OCI-LY7 (cell line): ENCODE data around the gene FGFRL1. TPM values are rescaled to one million over a fixed set of nuclear protein-coding genes. Genes with fewer than 3 reads are reported as not detected.

Source experiments
- BruUV-seq: library from RNA; stranded (reverse); fragments of 400-500 nt; replicated peaks from 2 replicates; lab custom pipeline; 2021; lab: Mats Ljungman, UMichigan
- CTCF ChIA-PET: fragments of 300-600 bp; sonication (Branson Sonifier 250); formaldehyde crosslinking; loops from one replicate; lab custom pipeline; 2022; ENCODE audit warnings: antibody characterized with exemption; ENCODE audit not compliant: unreplicated experiment; lab: Charles Lee
- POLR2A ChIA-PET: fragments of 300-600 bp; sonication (Branson Sonifier 250); formaldehyde crosslinking; loops from one replicate; lab custom pipeline; 2022; ENCODE audit warnings: antibody characterized with exemption; lab: Charles Lee
- DNase-seq: peaks from one replicate; pipeline ENCODE4 v3.0.0-alpha.2; 2015; ENCODE audit warnings: low spot score
- H2AFZ ChIP-seq: fragments of 200-600 bp; sonication (generic), shearing (Covaris generic); 2 replicates; pipeline ENCODE4 v1.6.1; 2014; ENCODE audit warnings: mild to moderate bottlenecking, antibody characterized with exemption, low read length, moderate library complexity
- H3K27ac ChIP-seq: fragments of 200-600 bp; sonication (generic); 2 replicates; pipeline ENCODE4 v1.5.1; 2014; ENCODE audit warnings: mixed run types, low read depth, mild to moderate bottlenecking, moderate library complexity, low read length, inconsistent platforms; ENCODE audit not compliant: poor library complexity, severe bottlenecking
- H3K36me3 ChIP-seq: fragments of 200-600 bp; sonication (generic); 2 replicates; pipeline ENCODE4 v1.6.1; 2014; ENCODE audit warnings: mild to moderate bottlenecking, antibody characterized with exemption, low read length, moderate library complexity, mixed read lengths; ENCODE audit not compliant: insufficient read depth
- H3K4me1 ChIP-seq: fragments of 200-600 bp; sonication (generic); 2 replicates; pipeline ENCODE4 v1.5.1; 2014; ENCODE audit warnings: mild to moderate bottlenecking, low read length; ENCODE audit not compliant: insufficient read depth, poor library complexity, severe bottlenecking
- H3K4me2 ChIP-seq: fragments of 200-600 bp; sonication (generic); 2 replicates; pipeline ENCODE4 v1.6.1; 2014; ENCODE audit warnings: mild to moderate bottlenecking, low read length
- H3K4me3 ChIP-seq: fragments of 200-600 bp; sonication (generic); 2 replicates; pipeline ENCODE4 v1.5.1; 2014; ENCODE audit warnings: mild to moderate bottlenecking, low read depth, low read length; ENCODE audit not compliant: poor library complexity, severe bottlenecking
- H3K79me2 ChIP-seq: fragments of 200-600 bp; sonication (generic); 2 replicates; pipeline ENCODE4 v1.6.1; 2016; ENCODE audit warnings: low read depth, mild to moderate bottlenecking, low read length, moderate library complexity, mixed read lengths; ENCODE audit not compliant: insufficient read depth
- H3K9me2 ChIP-seq: fragments of 200-600 bp; sonication (generic); 2 replicates; pipeline ENCODE4 v1.6.1; 2016; ENCODE audit warnings: mild to moderate bottlenecking, low read length, mixed read lengths; ENCODE audit not compliant: insufficient read depth
- H3K9me3 ChIP-seq: fragments of 200-600 bp; sonication (generic); 2 replicates; pipeline ENCODE4 v1.6.1; 2014; ENCODE audit warnings: mild to moderate bottlenecking, mixed run types, low read length, mixed read lengths
- H4K20me1 ChIP-seq: fragments of 200-600 bp; sonication (generic); 2 replicates; pipeline ENCODE4 v1.6.1; 2014; ENCODE audit warnings: mild to moderate bottlenecking, antibody characterized with exemption, low read length, moderate library complexity, mixed read lengths; ENCODE audit not compliant: insufficient read depth
- EZH2phosphoT487 ChIP-seq: fragments of 200-600 bp; sonication (generic); IDR thresholded peaks from 2 replicates; pipeline ENCODE4 v1.6.1; 2018; ENCODE audit warnings: low read depth, borderline replicate concordance, mild to moderate bottlenecking, mixed run types, antibody characterized with exemption, low read length, moderate library complexity, mixed read lengths
- intact Hi-C: fragments of 100-400 bp; cut with micrococcal nuclease; formaldehyde crosslinking; loops from one replicate; pipeline ENCODE4 v1.10.0; 2022; ENCODE audit not compliant: unreplicated experiment
- total RNA-seq, 2 experiments: library from RNA; depleted of rRNA in 1 of 2; stranded (reverse); fragments of >200 nt in 1 of 2; shearing (Covaris generic) in 1 of 2; gene quantifications; 2 replicates each; pipeline ENCODE4 v1.2.3, GENCODE V29; 2014 to 2022
- TF ChIP-seq, protein P1 (sequence below): fragments of 200-600 bp; sonication (generic); conservative IDR thresholded peaks from 2 replicates; pipeline ENCODE4 v1.5.1; 2014; ENCODE audit warnings: mild to moderate bottlenecking, antibody characterized with exemption, low read length, moderate library complexity, mixed read lengths

The FGFRL1 gene
- total RNA-seq, 2 experiments from 2014 or later = 1.4 to 2.7 TPM

DNA sequence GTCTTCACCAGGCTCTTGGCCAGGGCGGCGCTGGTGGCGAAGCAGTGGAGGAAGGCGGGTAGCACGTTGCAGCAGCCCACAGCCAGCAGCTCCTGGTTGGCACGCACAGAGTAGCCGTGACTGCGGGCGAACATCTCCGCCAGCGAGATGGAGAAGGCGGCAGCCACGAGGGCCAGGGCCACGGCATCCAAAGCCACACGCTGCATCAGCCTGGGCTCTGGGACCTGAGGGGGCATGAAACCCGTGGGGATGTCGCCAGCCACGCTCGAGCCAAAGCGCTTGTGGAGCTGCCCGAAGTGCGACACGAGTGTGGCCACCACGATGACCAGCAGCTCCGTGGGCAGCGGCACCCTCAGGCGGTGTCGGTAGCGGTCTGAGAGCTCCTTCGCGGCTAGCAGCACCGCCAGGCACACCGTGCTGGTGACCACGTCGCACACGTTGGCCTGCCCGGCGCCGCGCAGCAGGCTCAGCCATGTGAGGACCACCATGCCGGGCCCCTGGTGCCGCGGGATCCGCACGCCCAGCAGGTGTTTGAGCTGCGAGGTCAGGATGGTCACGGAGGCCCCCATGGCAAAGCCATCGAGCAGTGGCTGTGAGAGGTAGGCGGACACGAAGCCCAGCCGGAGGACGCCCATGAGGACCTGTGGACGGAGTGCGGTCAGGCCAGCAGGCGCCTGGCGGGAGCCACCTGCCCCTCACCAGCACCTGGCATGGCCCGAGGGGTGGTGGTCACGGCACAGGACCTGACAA is 21.5 kb upstream of the FGFRL1 start:
- Histone ChIP-seq H3K79me2 (no peaks in the 10 kb centered on the region), H3K9me3 (no peaks in the 10 kb centered on the region), H3K4me3 (no peak overlapping the region), H3K27ac (no peak overlapping the region), H3K9me2 (no peaks in the 10 kb centered on the region), H2AFZ (no peak overlapping the region), H3K4me2 (no peak overlapping the region), H3K36me3 (no peaks in the 10 kb centered on the region), H3K4me1 (no peaks in the 10 kb centered on the region), H4K20me1 (no peaks in the 10 kb centered on the region)
- intact Hi-C loops = loop anchor here (5.0 kb wide), 1 partner anchor 98 kb away; no protein-coding TSS in a partner anchor
- BruUV-seq = no TSS peak
- CTCF ChIA-PET = no interaction called here
- POLR2A ChIA-PET = no interaction called here
- no peak for DNase-seq
- no peak for TF ChIP-seq EZH2phosphoT487
- TF ChIP-seq, protein P1, sequence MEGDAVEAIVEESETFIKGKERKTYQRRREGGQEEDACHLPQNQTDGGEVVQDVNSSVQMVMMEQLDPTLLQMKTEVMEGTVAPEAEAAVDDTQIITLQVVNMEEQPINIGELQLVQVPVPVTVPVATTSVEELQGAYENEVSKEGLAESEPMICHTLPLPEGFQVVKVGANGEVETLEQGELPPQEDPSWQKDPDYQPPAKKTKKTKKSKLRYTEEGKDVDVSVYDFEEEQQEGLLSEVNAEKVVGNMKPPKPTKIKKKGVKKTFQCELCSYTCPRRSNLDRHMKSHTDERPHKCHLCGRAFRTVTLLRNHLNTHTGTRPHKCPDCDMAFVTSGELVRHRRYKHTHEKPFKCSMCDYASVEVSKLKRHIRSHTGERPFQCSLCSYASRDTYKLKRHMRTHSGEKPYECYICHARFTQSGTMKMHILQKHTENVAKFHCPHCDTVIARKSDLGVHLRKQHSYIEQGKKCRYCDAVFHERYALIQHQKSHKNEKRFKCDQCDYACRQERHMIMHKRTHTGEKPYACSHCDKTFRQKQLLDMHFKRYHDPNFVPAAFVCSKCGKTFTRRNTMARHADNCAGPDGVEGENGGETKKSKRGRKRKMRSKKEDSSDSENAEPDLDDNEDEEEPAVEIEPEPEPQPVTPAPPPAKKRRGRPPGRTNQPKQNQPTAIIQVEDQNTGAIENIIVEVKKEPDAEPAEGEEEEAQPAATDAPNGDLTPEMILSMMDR = no peak

GRCh38 chr4:990746-991367 is 20.6 kb upstream of the FGFRL1 start:
- DNase-seq = no peak
- Histone ChIP-seq H3K4me3 (no peak overlapping the region), H3K9me3 (no peaks in the 10 kb centered on the region), H3K9me2 (no peaks in the 10 kb centered on the region), H3K4me2 (no peak overlapping the region), H3K36me3 (no peaks in the 10 kb centered on the region), H2AFZ (no peak overlapping the region), H3K79me2 (no peaks in the 10 kb centered on the region), H4K20me1 (no peaks in the 10 kb centered on the region), H3K4me1 (no peaks in the 10 kb centered on the region), H3K27ac (no peak overlapping the region)
- TF ChIP-seq, protein P1 = no peak
- no peak for TF ChIP-seq EZH2phosphoT487
- POLR2A ChIA-PET = no interaction called here
- CTCF ChIA-PET = no interaction called here
- intact Hi-C loops = no loop called here
- no TSS peak for BruUV-seq
